ENCODE results near the gene PIAS1.
"Not testable (repeated sequence)": the region's sequence is repeated elsewhere in the genome, so short reads cannot be mapped to it uniquely, and the experiment has no call there.

PIAS1 gene

GRCh38 chr15:68221530-68222431, 167.7 kb downstream of the PIAS1 start:
- not testable (repeated sequence) for DNase-seq

- not testable (repeated sequence) for DNase-seq
Observed at GRCh38 chr15:68222432-68222743, 168.3 kb downstream of the PIAS1 start.

GRCh38 chr15:68223171-68223570, 169.1 kb downstream of the PIAS1 start:
- no peak for DNase-seq

- no peak for DNase-seq
Observed at GRCh38 chr15:68224108-68224507, 170.0 kb downstream of the PIAS1 start.

- DNase-seq = no peak
Observed at GRCh38 chr15:68224546-68225250, 170.6 kb downstream of the PIAS1 start.

GRCh38 chr15:68225442-68225841, 171.3 kb downstream of the PIAS1 start:
- not testable (repeated sequence) for DNase-seq

GRCh38 chr15:68227643-68228142, 173.6 kb downstream of the PIAS1 start:
- DNase-seq = no peak

- DNase-seq = no peak
Observed at GRCh38 chr15:68228143-68228970, 174.2 kb downstream of the PIAS1 start.

- DNase-seq = no peak
Observed at GRCh38 chr15:68228971-68229385, 174.9 kb downstream of the PIAS1 start.

- DNase-seq = peak; percentile 41
Observed at GRCh38 chr15:68229386-68230156, 175.5 kb downstream of the PIAS1 start, which contains the start of gene CLN6. Gene CLN6 (minus strand): TSS chr15:68229728. CDS start chr15:68229584, 144 bp downstream.

GRCh38 chr15:68230157-68231100, 176.3 kb downstream of the PIAS1 start:
- no peak for DNase-seq

- no peak for DNase-seq
Observed at GRCh38 chr15:68231102-68231818, 177.1 kb downstream of the PIAS1 start.

- DNase-seq = no peak
Observed at GRCh38 chr15:68232449-68232848, 178.3 kb downstream of the PIAS1 start.

- DNase-seq = no peak
Observed at GRCh38 chr15:68232937-68233336, 178.8 kb downstream of the PIAS1 start.

GRCh38 chr15:68234060-68234459, 179.9 kb downstream of the PIAS1 start:
- DNase-seq = no peak

GRCh38 chr15:68234520-68234919, 180.4 kb downstream of the PIAS1 start:
- DNase-seq = not testable (repeated sequence)

- no peak for DNase-seq
Observed at GRCh38 chr15:68235022-68235421, 180.9 kb downstream of the PIAS1 start.

GRCh38 chr15:68239025-68239424, 184.9 kb downstream of the PIAS1 start:
- DNase-seq = no peak

- no peak for DNase-seq
Observed at GRCh38 chr15:68241088-68241935, 187.2 kb downstream of the PIAS1 start.

Data from SHP77 treated with DMSO at 0.1 percent for 48 hours (cell line).